Left lobe of liver (tissue), 2 donors: Measurements from ENCODE around the gene CTXN1. TPM values are rescaled to one million over a fixed set of nuclear protein-coding genes. Genes with fewer than 3 reads are reported as not detected.
A peak's percentile ranks its signal among the peaks of the same experiment; 100 is the strongest.

ENCODE experiments used
- ATAC-seq: fragments of 200-7000 bp; cut with Tn5 transposase; one replicate; pipeline ENCODE4 v1.9.1; 2020; ENCODE audit warnings: mild to moderate bottlenecking, moderate library complexity
- DNase-seq: peaks from one replicate; pipeline ENCODE4 v3.0.0-alpha.2; 2020; ENCODE audit warnings: low spot score
- total RNA-seq: library from RNA; stranded (reverse); gene quantifications from one replicate; pipeline ENCODE4 v1.2.1, GENCODE V29; 2021
- donor health status: DM: no; HTN: no; CAD: no; lungs with moderate emphysema.
- donor health status: DM: no; HTN: yes; CAD: no.

The CTXN1 gene
- total RNA-seq, 1 donor from 2014 or later = not detected

- DNase-seq (no peak), ATAC-seq (no peak)
These were observed 10.5 kb downstream of the CTXN1 start for GRCh38 chr19:7915250-7916102.

GRCh38 chr19:7914598-7915045 is 11.3 kb downstream of the CTXN1 start, which contains the start of gene TGFBR3L:
TGFBR3L (plus strand) TSS chr19:7914830.
- peak; percentile 67 for DNase-seq
- peak; percentile 3 for ATAC-seq

GRCh38 chr19:7914099-7914498 is 11.8 kb downstream of the CTXN1 start:
- no peak for ATAC-seq
- DNase-seq = no peak

- no peak for DNase-seq
- ATAC-seq = no peak
These were observed 12.3 kb downstream of the CTXN1 start for GRCh38 chr19:7913652-7914051.

- ATAC-seq = no peak
- no peak for DNase-seq
These were observed 13.0 kb downstream of the CTXN1 start for GRCh38 chr19:7912697-7913564.

- no peak for DNase-seq
- no peak for ATAC-seq
These were observed 13.7 kb downstream of the CTXN1 start for GRCh38 chr19:7912144-7912696.

DNA sequence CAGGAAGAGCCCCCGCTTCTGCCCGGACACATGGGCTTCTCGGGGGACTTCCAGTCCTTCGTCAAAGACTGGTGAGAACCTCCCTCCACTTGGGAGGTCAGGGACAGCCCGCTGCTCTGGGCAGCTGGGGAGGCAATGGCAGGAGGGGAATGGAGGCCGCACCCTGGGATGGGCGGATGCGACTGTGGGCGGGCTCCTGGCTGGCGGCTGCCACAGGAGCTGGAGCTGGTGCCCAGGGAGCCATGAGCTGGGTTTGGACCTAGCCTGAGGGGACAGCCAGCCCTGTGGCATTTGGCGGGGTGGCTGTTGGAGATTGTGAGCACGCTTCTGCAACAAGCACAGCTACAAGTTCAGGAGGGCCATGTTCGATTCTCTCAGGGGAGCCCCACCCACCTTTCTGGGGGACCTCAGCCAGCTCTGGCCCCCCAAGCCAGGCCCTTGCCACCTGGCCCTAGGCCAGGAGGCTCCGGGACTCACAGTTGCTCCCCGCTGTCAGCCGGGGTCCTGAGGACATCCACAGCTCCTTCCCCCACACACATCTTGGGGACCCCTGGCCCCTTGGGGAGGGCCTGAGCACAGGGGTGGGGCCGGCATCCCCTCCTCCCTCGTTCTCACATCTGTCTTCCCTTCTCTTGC is 14.3 kb downstream of the CTXN1 start:
- ATAC-seq (no peak), DNase-seq (peak; percentile 51)

- no peak for DNase-seq
These were observed 15.4 kb downstream of the CTXN1 start for GRCh38 chr19:7910321-7911161.

GRCh38 chr19:7909471-7910067 is 16.4 kb downstream of the CTXN1 start:
- no peak for DNase-seq
- ATAC-seq = no peak

More at GRCh38 chr19:7910321-7911161, 15.4 kb downstream of the CTXN1 start:
- ATAC-seq = peak; percentile 13

- ATAC-seq (no peak), DNase-seq (peak; percentile 47)
These were observed 17.0 kb downstream of the CTXN1 start for GRCh38 chr19:7908742-7909461.

DNA sequence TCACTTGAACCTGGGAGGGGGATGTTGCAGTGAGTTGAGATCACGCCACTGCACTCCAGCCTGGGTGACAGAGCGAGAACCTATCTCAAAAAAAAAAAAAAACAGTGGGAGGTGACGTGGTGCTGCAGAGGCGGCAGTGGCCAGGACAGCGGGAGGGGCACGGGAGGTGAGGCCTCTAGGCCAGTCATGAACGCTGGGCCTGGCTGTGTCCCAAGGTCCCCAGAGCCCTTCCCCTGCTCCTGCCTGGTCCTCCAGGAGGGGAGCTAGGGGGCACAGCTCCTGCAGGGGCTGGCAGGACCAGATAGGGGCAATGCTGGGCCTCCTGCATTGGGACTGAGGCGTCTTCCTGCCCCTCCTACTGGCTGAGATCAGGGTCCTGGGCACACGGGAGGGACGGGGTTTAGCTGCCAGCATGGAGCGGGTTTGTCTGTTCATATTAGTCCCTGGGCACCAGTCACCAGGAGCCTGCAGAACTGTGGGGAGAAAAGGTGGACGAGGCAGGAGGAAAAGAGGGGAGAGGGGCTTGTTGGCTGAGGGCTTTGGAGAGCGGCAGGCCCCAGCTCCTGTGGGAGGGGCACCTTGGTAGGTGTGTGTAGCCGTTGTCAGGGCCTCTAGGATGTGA is 17.7 kb downstream of the CTXN1 start:
- ATAC-seq = no peak
- peak; percentile 44 for DNase-seq

GRCh38 chr19:7907544-7907943 is 18.4 kb downstream of the CTXN1 start:
- ATAC-seq (no peak), DNase-seq (no peak)

DNA sequence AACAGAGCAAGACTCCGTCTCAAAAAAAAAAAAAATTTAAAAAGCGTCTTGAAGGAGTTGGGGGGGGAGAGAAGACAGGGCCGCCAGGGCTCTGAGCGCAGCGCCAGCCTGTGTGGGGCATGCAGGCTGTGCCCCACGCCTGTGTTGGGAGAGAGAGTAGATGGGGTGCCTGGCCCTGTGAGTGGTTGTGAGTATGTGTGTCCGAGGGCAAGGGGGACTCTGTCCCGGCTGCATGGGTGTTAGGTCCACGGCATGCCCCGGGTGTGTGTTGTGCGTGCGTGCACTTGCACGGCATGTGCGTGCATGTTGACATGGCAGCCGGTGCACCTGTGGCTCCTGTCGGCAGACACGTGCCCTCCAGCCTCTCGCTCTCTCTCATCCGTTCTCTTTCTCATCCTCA is 18.8 kb downstream of the CTXN1 start:
- ATAC-seq (no peak), DNase-seq (no peak)

DNA sequence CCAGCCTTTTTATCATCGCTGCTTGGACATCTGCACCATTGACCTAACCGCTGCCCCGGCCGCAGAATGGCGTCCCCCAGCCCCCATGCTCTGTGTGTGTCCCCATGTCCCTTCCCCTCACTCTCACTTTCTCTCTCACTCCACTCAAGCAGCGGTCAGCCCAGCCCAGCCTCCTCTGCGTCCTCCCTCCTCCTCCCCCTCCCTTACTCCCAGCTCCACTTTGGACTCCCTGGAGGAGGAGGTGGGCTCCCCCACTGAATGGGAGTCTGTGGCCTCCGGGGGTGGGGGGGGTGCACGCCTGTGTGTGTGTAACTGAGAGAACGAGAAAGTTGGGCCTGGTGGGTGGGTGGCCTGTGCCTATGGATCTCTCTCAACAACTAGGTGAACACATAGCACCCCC is 20.1 kb downstream of the CTXN1 start:
- peak; percentile 48 for DNase-seq
- ATAC-seq = no peak

DNA sequence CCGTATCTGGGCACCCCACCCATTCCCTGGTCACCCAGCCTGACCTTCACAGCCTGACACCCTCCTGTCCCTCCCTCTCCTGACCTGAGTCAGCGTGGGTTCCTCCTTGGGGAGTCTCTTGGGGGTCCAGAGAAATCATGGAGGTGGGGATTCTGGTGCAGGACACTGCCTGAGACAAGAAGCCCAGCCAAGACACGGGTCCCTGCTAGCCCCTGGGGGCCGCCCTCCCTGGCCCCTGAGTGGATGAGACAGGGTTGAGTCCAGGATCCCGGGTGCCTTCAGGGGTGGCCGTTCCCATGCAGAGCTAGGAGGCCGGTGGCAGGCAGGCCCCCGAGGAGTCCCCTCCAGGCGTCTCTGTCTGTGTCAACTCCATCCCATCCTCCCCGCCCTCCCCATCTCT is 20.7 kb downstream of the CTXN1 start:
- DNase-seq = peak; percentile 46
- ATAC-seq = no peak

DNA sequence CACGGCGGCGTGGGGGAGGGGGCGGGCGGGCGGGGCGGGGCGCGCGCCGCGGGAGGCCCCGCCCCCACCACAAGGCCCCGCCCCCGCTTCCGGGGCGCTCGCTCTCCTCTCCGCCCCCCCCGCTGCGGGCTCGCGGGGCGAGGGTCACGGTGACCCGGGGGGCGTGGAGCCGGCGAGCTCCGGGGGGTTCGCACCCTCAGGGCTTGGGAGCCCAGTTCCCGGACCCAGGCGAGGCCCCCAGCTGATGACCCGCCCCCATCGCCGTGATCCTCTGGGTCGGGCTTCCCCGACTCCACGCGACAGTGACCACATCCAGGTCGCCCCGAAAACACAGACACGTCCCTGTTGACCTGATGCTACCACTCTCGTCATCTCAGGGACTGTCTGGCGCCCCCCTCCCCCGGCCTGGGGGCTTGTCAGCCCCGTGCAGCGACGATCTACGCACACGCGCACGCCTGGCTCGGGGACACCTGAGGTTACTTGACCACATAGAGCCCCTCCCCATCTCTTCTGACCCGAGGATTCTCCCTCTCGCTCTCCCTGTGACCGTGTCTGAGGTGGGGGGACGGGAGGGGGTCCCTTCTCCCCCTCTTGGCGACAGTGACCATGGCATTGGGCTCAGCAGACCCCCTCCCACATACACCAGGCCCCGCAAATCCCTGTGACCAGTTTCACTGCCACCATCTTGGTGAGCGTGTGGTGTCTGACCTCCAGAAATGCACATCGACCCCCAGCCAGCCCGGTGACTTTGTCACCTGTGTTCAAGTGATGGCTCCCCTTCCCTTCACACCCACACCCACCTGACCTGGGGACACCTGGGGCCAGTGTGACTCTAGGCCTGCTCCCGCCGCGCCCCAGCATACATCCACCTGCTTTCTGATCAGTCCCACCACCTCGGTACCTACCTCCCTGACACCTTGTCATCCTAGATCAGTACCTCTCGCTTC is 21.6 kb downstream of the CTXN1 start:
- ATAC-seq = peak; percentile 67
- no peak for DNase-seq
